Fibroblast of lung (primary cell): ENCODE data around the gene USF1. TPM values are rescaled to one million over a fixed set of nuclear protein-coding genes. Genes with fewer than 3 reads are reported as not detected.

Source experiments
- DNase-seq, 2 donors: peaks; one replicate each; pipeline versions ENCODE4 v3.0.0 to v3.0.0-alpha.2; 2010; ENCODE audit warnings: low read depth in 2 of 2
- H2AFZ ChIP-seq: 2 replicates; pipeline ENCODE4 v1.5.1; 2012; ENCODE audit warnings: low read length, control low read depth, inconsistent platforms
- H3K27ac ChIP-seq: 2 replicates; pipeline ENCODE4 v1.5.1; 2011; ENCODE audit warnings: low read length, control low read depth; ENCODE audit not compliant: insufficient read depth
- H3K27me3 ChIP-seq: 2 replicates; pipeline ENCODE4 v1.5.1; 2011; ENCODE audit warnings: mild to moderate bottlenecking, low read length; ENCODE audit not compliant: control insufficient read depth, insufficient read depth
- H3K36me3 ChIP-seq: 2 replicates; pipeline ENCODE4 v1.5.1; 2011; ENCODE audit warnings: low read length; ENCODE audit not compliant: control insufficient read depth, insufficient read depth
- H3K4me1 ChIP-seq: 2 replicates; pipeline ENCODE4 v1.5.1; 2011; ENCODE audit warnings: low read length; ENCODE audit not compliant: control insufficient read depth, insufficient read depth; ENCODE audit errors: extremely low read depth
- H3K4me2 ChIP-seq: 2 replicates; pipeline ENCODE4 v1.5.1; 2011; ENCODE audit warnings: low read length, control low read depth; ENCODE audit not compliant: insufficient read depth; ENCODE audit errors: extremely low read depth
- H3K4me3 ChIP-seq, 4 experiments: fragments of 200-600 bp in 1 of 4; sonication (generic) in 1 of 4; replicated peaks in 1 of 4; 2 replicates each; pipeline ENCODE4 v1.5.1; 2011 to 2016; ENCODE audit warnings: low read length in 4 of 4, low read depth in 3 of 4, mild to moderate bottlenecking in 3 of 4, control low read depth in 2 of 4, inconsistent platforms in 1 of 4, mixed read lengths in 1 of 4; ENCODE audit not compliant: insufficient read depth in 1 of 4; ENCODE audit errors: control extremely low read depth in 1 of 4
- H3K79me2 ChIP-seq: 2 replicates; pipeline ENCODE4 v1.5.1; 2012; ENCODE audit warnings: mild to moderate bottlenecking, low read length, inconsistent platforms; ENCODE audit not compliant: control insufficient read depth, insufficient read depth
- H3K9ac ChIP-seq: 2 replicates; pipeline ENCODE4 v1.5.1; 2011; ENCODE audit warnings: mild to moderate bottlenecking, low read length, control low read depth; ENCODE audit not compliant: insufficient read depth
- H3K9me3 ChIP-seq: 2 replicates; pipeline ENCODE4 v1.5.1; 2012; ENCODE audit warnings: low read depth, low read length; ENCODE audit not compliant: control insufficient read depth, insufficient read depth
- H4K20me1 ChIP-seq: 2 replicates; pipeline ENCODE4 v1.5.1; 2011; ENCODE audit warnings: low read length; ENCODE audit not compliant: control insufficient read depth, insufficient read depth; ENCODE audit errors: extremely low read depth
- EZH2 ChIP-seq: IDR thresholded peaks from 2 replicates; pipeline ENCODE4 v1.5.1; 2012; ENCODE audit warnings: low read length, control low read depth, mild to moderate bottlenecking; ENCODE audit errors: missing control alignments
- polyA plus RNA-seq, 2 donors: library from polyadenylated mRNA; depleted of rRNA in 1 of 2; stranded (reverse) in 1 of 2; unstranded in 1 of 2; fragments of >200 nt; gene quantifications; 2 replicates each; pipeline ENCODE4 v1.2.1, GENCODE V29; 2011 to 2012; ENCODE audit warnings: missing spikeins in 1 of 2
- total RNA-seq: library from RNA; depleted of rRNA; stranded (reverse); fragments of >200 nt; gene quantifications from 2 replicates; pipeline ENCODE4 v1.2.1, GENCODE V29; 2014
- TF ChIP-seq, protein P1 (sequence below), 2 donors: IDR thresholded peaks in 1 of 2; conservative IDR thresholded peaks in 1 of 2; 1 replicate in 1 of 2; 2 replicates in 1 of 2; pipeline ENCODE4 v1.5.1; 2011 to 2012; ENCODE audit warnings: low read length in 2 of 2, control low read depth in 1 of 2, inconsistent platforms in 1 of 2, low read depth in 1 of 2, mild to moderate bottlenecking in 1 of 2

Gene USF1
- total and polyA plus RNA-seq, 2 donors (not counting 1 experiment from before 2014, with no cell fraction given), result 23.9 to 80.1 TPM

DNA sequence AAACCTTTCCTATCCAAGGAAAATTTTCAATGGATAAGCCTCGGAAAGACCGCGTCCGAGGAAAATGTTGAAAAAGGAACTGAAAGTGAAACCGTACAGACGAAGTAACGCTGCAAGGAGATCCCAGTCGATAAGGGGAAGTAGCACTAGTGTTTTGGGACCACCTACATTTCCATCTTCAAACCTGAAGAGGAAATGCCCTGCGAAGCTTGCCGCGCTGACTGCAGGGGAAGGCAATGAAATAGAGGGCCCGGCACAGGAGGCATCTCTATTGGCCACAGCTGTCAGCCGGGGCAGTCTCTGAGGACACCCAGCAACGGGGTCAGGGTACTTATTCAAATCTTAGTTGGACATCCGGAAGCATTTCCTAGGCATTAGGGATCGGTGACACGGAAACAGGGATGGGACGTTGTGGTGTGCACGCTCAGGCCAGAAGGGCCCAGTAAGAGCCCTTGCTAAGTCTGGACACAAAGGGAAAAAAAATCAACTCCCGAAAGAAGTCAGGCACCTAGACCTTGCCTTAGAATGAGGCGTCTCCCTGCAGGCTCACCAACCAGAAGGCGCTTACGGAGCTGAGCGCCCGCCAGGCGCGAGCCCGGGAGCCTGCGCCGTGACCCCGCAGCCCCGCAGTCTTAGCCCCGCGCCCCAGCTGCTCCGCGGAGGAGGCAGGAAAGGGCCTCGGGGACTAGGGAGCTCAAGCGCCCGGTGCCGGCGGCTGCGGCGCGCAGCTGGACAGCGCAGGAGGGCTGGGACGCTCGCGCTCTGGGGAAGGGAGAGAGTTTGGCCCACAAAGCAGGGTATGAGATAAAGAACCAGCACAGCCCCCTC lies 655 bp downstream of the USF1 start:
- peak overlapping the region; percentile 95 for H3K27ac ChIP-seq
- TF ChIP-seq, protein P1, sequence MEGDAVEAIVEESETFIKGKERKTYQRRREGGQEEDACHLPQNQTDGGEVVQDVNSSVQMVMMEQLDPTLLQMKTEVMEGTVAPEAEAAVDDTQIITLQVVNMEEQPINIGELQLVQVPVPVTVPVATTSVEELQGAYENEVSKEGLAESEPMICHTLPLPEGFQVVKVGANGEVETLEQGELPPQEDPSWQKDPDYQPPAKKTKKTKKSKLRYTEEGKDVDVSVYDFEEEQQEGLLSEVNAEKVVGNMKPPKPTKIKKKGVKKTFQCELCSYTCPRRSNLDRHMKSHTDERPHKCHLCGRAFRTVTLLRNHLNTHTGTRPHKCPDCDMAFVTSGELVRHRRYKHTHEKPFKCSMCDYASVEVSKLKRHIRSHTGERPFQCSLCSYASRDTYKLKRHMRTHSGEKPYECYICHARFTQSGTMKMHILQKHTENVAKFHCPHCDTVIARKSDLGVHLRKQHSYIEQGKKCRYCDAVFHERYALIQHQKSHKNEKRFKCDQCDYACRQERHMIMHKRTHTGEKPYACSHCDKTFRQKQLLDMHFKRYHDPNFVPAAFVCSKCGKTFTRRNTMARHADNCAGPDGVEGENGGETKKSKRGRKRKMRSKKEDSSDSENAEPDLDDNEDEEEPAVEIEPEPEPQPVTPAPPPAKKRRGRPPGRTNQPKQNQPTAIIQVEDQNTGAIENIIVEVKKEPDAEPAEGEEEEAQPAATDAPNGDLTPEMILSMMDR (conservative IDR thresholded peaks at IDR 0.05 in 1 of 2, IDR thresholded peaks at IDR 0.05 in 1 of 2; ENCODE audit: low read depth in 1 of 2, low read length in 2 of 2), result no peak
- TF ChIP-seq EZH2, result no peak
- H3K79me2 ChIP-seq, result peaks cover 15% of the 10 kb centered on the region
- peak overlapping the region; percentile 71 for H2AFZ ChIP-seq
- DNase-seq, result peak; percentile 69 to 73
- H3K4me2 ChIP-seq, result peak overlapping the region; percentile 88
- no peaks in the 10 kb centered on the region for H4K20me1 ChIP-seq
- no peaks in the 10 kb centered on the region for H3K9me3 ChIP-seq
- H3K27me3 ChIP-seq, result no peaks in the 10 kb centered on the region
- peaks cover 13% of the 10 kb centered on the region for H3K36me3 ChIP-seq
- peak overlapping the region; percentile 86 to 98 (median 90) for H3K4me3 ChIP-seq
- H3K9ac ChIP-seq, result peak overlapping the region; percentile 77
- H3K4me1 ChIP-seq, result no peaks in the 10 kb centered on the region

DNA sequence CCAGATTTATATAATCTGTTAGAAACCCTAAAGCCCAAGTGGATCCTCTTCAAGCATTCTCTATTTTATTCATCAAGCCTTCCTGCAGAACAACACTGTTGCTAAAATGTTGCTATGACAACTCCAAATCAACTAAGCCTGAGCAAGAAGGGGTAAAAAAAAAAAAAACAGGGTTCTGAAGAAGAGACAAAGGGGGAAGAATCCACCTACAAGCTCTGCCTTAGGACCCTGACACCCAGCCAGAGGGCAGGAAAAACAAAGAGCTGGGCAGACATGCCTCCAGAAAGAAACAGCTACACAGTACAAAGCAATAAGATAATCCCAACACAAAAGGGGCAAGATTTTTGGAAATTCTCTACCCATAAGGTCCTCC lies 1.3 kb downstream of the USF1 start:
- Histone ChIP-seq H3K27ac (peak overlapping the region; percentile 95), H3K4me2 (peak overlapping the region; percentile 88), H3K79me2 (peaks cover 15% of the 10 kb centered on the region), H3K4me1 (no peaks in the 10 kb centered on the region), H2AFZ (no peak overlapping the region), H3K9ac (peak overlapping the region; percentile 77), H3K4me3 (peak overlapping the region; percentile 86 to 98 (median 90)), H3K36me3 (peaks cover 18% of the 10 kb centered on the region), H4K20me1 (no peaks in the 10 kb centered on the region), H3K27me3 (no peaks in the 10 kb centered on the region), H3K9me3 (no peaks in the 10 kb centered on the region)
- DNase-seq, result peak in 1 of 2 donors; percentile 12
- no peak for TF ChIP-seq EZH2
- TF ChIP-seq, protein P1 (conservative IDR thresholded peaks at IDR 0.05 in 1 of 2, IDR thresholded peaks at IDR 0.05 in 1 of 2; ENCODE audit: low read depth in 1 of 2, low read length in 2 of 2), result no peak

DNA sequence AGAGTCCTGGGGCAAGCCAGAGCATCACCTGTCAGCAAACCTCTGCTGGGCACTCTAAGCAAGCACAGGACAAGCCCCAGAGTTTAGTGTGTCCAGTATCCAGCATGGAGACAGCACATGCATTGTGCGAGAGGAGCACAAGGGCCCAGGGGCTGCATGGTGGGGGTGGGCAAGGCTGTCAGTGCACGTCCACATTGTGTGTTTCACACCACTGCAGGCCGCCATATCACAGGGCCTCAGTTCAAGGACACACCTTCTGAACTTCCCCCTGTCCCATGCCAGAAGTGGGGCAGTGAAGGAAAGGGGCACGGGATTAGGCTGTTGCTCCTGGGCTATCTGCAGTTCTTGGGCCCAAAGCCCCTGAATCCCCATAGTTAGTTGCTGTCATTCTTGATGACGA lies 6.2 kb downstream of the USF1 start:
- H3K79me2 ChIP-seq, result peaks cover 15% of the 10 kb centered on the region
- no peaks in the 10 kb centered on the region for H3K9me3 ChIP-seq
- H3K36me3 ChIP-seq, result peaks cover 25% of the 10 kb centered on the region
- no peak overlapping the region for H3K9ac ChIP-seq
- DNase-seq, result no peak
- H3K4me2 ChIP-seq, result no peak overlapping the region
- H3K4me3 ChIP-seq, result no peak overlapping the region
- no peak overlapping the region for H3K27ac ChIP-seq
- H3K27me3 ChIP-seq, result no peaks in the 10 kb centered on the region
- TF ChIP-seq, protein P1 (conservative IDR thresholded peaks at IDR 0.05 in 1 of 2, IDR thresholded peaks at IDR 0.05 in 1 of 2; ENCODE audit: low read depth in 1 of 2, low read length in 2 of 2), result no peak
- no peak for TF ChIP-seq EZH2
- no peaks in the 10 kb centered on the region for H3K4me1 ChIP-seq
- H4K20me1 ChIP-seq, result no peaks in the 10 kb centered on the region
- H2AFZ ChIP-seq, result no peak overlapping the region
